ENCODE measurements around the gene ZDHHC24. TPM values are rescaled to one million over a fixed set of nuclear protein-coding genes. Genes with fewer than 3 reads are reported as not detected.

The ZDHHC24 gene
- total RNA-seq, 1 experiment from 2014 or later, result 9.7 TPM

DNA sequence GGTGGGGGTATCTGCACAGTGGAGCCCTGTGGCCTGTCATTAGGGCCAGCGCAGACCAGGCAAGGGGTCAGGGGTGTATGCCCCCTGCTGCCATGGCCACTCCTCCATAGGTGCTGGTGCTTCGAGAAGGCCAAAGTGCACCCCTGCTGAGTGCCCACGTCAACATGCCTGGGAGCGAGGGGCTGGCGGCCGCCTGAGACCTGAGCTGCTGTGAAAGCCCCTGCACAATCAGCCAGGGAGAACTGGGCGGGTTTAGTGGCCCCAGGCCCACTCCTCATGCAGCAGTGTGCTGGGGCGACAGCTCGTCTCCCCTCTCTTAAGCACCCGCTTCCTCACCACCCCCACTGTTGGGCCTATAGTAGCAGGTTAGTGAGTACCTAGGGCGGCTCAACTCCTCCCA is 14.0 kb downstream of the ZDHHC24 start:
- ChIA-PET POLR2A (ENCODE audit: low non-redundant PET) (no interaction called here), CTCF (no interaction called here)
- BruUV-seq (replicated peaks), result no TSS peak
- no peak for DNase-seq (ENCODE audit: low spot score)
- Histone ChIP-seq H3K36me3 (ENCODE audit: insufficient read depth, low read length, poor library complexity, severe bottlenecking) (no peaks in the 10 kb centered on the region), H3K4me3 (ENCODE audit: low read depth, low read length, poor library complexity, severe bottlenecking) (no peak overlapping the region), H3K27me3 (replicated peaks; ENCODE audit: insufficient read depth, low read depth, low read length, poor library complexity) (no peaks in the 10 kb centered on the region), H3K9me3 (ENCODE audit: low read depth, low read length, poor library complexity, severe bottlenecking) (no peaks in the 10 kb centered on the region), H3K4me1 (ENCODE audit: insufficient read depth, low read length, poor library complexity, severe bottlenecking) (no peaks in the 10 kb centered on the region), H3K27ac (ENCODE audit: low read depth, low read length, poor library complexity, severe bottlenecking) (no peak overlapping the region)
- intact Hi-C loops (cut with micrococcal nuclease; ENCODE audit: unreplicated experiment), result no loop called here
- TF ChIP-seq, protein P1, sequence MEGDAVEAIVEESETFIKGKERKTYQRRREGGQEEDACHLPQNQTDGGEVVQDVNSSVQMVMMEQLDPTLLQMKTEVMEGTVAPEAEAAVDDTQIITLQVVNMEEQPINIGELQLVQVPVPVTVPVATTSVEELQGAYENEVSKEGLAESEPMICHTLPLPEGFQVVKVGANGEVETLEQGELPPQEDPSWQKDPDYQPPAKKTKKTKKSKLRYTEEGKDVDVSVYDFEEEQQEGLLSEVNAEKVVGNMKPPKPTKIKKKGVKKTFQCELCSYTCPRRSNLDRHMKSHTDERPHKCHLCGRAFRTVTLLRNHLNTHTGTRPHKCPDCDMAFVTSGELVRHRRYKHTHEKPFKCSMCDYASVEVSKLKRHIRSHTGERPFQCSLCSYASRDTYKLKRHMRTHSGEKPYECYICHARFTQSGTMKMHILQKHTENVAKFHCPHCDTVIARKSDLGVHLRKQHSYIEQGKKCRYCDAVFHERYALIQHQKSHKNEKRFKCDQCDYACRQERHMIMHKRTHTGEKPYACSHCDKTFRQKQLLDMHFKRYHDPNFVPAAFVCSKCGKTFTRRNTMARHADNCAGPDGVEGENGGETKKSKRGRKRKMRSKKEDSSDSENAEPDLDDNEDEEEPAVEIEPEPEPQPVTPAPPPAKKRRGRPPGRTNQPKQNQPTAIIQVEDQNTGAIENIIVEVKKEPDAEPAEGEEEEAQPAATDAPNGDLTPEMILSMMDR (conservative IDR thresholded peaks at IDR 0.05; ENCODE audit: low read depth, low read length), result no peak

DNA sequence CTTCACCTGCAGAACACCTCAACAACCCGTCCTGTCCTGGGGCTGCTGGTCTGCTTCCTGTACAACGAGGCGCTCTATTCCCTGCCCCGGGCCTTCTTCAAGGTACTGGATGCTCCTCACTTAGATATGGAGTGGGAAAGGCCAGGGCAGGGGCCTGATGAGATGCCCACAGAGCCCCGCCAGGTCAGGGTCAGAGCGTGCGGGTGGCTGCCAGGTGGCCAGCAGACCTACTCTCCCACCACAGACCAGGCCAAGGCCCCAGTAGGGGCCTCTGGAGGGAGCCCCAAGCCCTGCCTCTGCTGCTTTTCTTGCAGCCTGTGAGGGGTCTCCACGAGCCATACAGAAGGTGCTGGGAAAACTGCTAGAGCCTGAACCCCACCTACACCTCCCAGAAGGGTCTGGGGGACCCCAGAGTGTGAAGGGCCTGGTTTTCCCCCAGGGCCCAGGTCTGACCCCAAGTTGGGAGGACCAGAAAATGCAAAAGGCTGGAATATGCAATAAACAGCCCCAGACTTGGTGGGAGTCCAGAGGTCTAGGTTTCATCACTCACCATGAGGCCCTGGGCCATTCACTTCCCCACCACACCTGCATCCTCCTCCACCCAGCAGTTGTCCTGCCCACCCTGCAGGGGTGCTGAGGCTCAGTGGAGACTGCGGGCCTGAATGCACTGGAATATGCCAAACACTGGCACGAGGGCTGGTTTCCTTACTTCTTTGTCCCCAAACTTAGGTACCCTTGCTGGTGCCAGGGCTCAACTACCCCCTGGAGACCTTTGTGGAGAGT is 14.7 kb downstream of the ZDHHC24 start:
- no peaks in the 10 kb centered on the region for H3K27me3 ChIP-seq (replicated peaks; ENCODE audit: insufficient read depth, low read depth, low read length, poor library complexity)
- H3K36me3 ChIP-seq (ENCODE audit: insufficient read depth, low read length, poor library complexity, severe bottlenecking), result no peaks in the 10 kb centered on the region
- no peak overlapping the region for H3K4me3 ChIP-seq (ENCODE audit: low read depth, low read length, poor library complexity, severe bottlenecking)
- no peak overlapping the region for H3K27ac ChIP-seq (ENCODE audit: low read depth, low read length, poor library complexity, severe bottlenecking)
- DNase-seq (ENCODE audit: low spot score), result no peak
- BruUV-seq (replicated peaks), result no TSS peak
- POLR2A ChIA-PET (ENCODE audit: low non-redundant PET), result no interaction called here
- H3K9me3 ChIP-seq (ENCODE audit: low read depth, low read length, poor library complexity, severe bottlenecking), result no peaks in the 10 kb centered on the region
- no peak for TF ChIP-seq EZH2 (IDR thresholded peaks at IDR 0.05; ENCODE audit: borderline replicate concordance, low read depth, low read length, poor library complexity, severe bottlenecking)
- TF ChIP-seq, protein P1 (conservative IDR thresholded peaks at IDR 0.05; ENCODE audit: low read depth, low read length), result no peak
- CTCF ChIA-PET, result no interaction called here
- intact Hi-C loops (cut with micrococcal nuclease; ENCODE audit: unreplicated experiment), result no loop called here
- H3K4me1 ChIP-seq (ENCODE audit: insufficient read depth, low read length, poor library complexity, severe bottlenecking), result no peaks in the 10 kb centered on the region

DNA sequence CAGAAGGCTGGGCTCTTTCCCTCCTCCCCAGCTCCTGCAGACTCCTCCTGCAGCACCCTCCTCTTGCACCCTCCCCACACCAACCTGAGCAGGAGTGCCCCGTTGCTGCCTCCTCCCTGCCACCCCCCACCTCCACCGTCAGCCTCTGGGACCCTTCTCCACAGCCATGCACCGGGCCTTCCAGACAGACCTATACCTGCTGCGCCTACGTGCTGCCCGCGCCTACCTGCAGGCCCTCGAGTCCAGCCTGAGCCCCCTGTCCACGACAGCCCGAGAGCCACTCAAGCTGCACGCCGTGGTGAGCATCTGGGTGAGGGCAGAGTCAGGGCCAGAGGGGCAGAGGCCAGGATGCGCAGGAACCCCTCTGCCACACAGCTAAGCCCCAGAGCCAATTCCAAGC is 16.2 kb downstream of the ZDHHC24 start:
- CTCF ChIA-PET, result no interaction called here
- no peaks in the 10 kb centered on the region for H3K27me3 ChIP-seq (replicated peaks; ENCODE audit: insufficient read depth, low read depth, low read length, poor library complexity)
- POLR2A ChIA-PET (ENCODE audit: low non-redundant PET), result interaction anchor here (0.6 kb wide), 2 partner anchors 30 to 144 kb away, joined by 4 to 8 read pairs; no protein-coding TSS in a partner anchor
- intact Hi-C loops (cut with micrococcal nuclease; ENCODE audit: unreplicated experiment), result no loop called here
- no peaks in the 10 kb centered on the region for H3K9me3 ChIP-seq (ENCODE audit: low read depth, low read length, poor library complexity, severe bottlenecking)
- no peaks in the 10 kb centered on the region for H3K4me1 ChIP-seq (ENCODE audit: insufficient read depth, low read length, poor library complexity, severe bottlenecking)
- TF ChIP-seq EZH2 (IDR thresholded peaks at IDR 0.05; ENCODE audit: borderline replicate concordance, low read depth, low read length, poor library complexity, severe bottlenecking), result no peak
- TF ChIP-seq, protein P1 (conservative IDR thresholded peaks at IDR 0.05; ENCODE audit: low read depth, low read length), result no peak
- no peak overlapping the region for H3K4me3 ChIP-seq (ENCODE audit: low read depth, low read length, poor library complexity, severe bottlenecking)
- no peaks in the 10 kb centered on the region for H3K36me3 ChIP-seq (ENCODE audit: insufficient read depth, low read length, poor library complexity, severe bottlenecking)
- no peak overlapping the region for H3K27ac ChIP-seq (ENCODE audit: low read depth, low read length, poor library complexity, severe bottlenecking)
- no TSS peak for BruUV-seq (replicated peaks)
- no peak for DNase-seq (ENCODE audit: low spot score)
